Keratinocyte (primary cell): ENCODE results near the gene ZBTB20.

Experiments used
- CTCF ChIP-seq, 3 experiments: IDR thresholded peaks in 1 of 3; conservative IDR thresholded peaks in 1 of 3; optimal IDR thresholded peaks in 1 of 3; 2 replicates in 2 of 3; 3 replicates in 1 of 3; pipeline versions ENCODE3 to v1.5.1; 2011; ENCODE audit warnings: low read length in 3 of 3, mild to moderate bottlenecking in 3 of 3, moderate library complexity in 2 of 3, control low read depth in 1 of 3, inconsistent platforms in 1 of 3; ENCODE audit not compliant: insufficient read depth in 2 of 3; ENCODE audit errors: extremely low read depth in 1 of 3
- EZH2 ChIP-seq: IDR thresholded peaks from one replicate; pipeline ENCODE4 v1.6.1; 2012; ENCODE audit warnings: inconsistent platforms, mild to moderate bottlenecking, low read length, moderate library complexity

GRCh38 chr3:115148142-115148790, 1.2 kb upstream of the ZBTB20 start:
- TF ChIP-seq CTCF (optimal IDR thresholded peaks at IDR 0.05 in 1 of 3, IDR thresholded peaks at IDR 0.05 in 1 of 3, conservative IDR thresholded peaks at IDR 0.05 in 1 of 3; ENCODE audit: extremely low read depth in 1 of 3, insufficient read depth in 2 of 3, low read length in 3 of 3) = no peak
- TF ChIP-seq EZH2 = no peak
